H1 (cell line): ENCODE data around the gene TMBIM6. TPM values are rescaled to one million over a fixed set of nuclear protein-coding genes. Genes with fewer than 3 reads are reported as not detected.

Source experiments
- POLR2A ChIP-seq, 2 experiments: IDR thresholded peaks; 1 replicate in 1 of 2; 2 replicates in 1 of 2; pipeline ENCODE4 v1.6.1; 2011; ENCODE audit warnings: low read depth in 2 of 2, low read length in 2 of 2, mild to moderate bottlenecking in 2 of 2; ENCODE audit errors: control extremely low read depth in 1 of 2
- SIRT6 ChIP-seq: IDR thresholded peaks from one replicate; pipeline ENCODE4 v1.7.1; 2012; ENCODE audit warnings: low read length, inconsistent platforms
- polyA plus RNA-seq, 7 experiments: library from polyadenylated mRNA; depleted of rRNA in 3 of 7; stranded (reverse) in 5 of 7; unstranded in 2 of 7; fragments of >200 nt in 5 of 7; fragments of 200-250 nt in 2 of 7; gene quantifications; 1 replicate in 5 of 7; 2 replicates in 1 of 7; 4 replicates in 1 of 7; pipeline versions ENCODE4 v1.2.1 to v1.2.3, GENCODE V29; 2011 to 2013; ENCODE audit warnings: missing spikeins in 2 of 7, mixed read lengths in 2 of 7
- total RNA-seq: library from RNA; stranded (reverse); fragmentation: NEBNext Ultra II Directional; extraction: Animal tissue kit (Norgen Biotek cat#: 25700); gene quantifications from 2 replicates; pipeline ENCODE4 v1.2.1, GENCODE V29; 2021
- TF ChIP-seq, protein P1 (sequence below): fragments of 300-600 bp; sonication (generic); IDR thresholded peaks from 2 replicates; pipeline ENCODE4 v1.7.1; 2012; ENCODE audit warnings: low read length, moderate library complexity, mild to moderate bottlenecking, inconsistent platforms; ENCODE audit not compliant: insufficient replicate concordance

TMBIM6 gene
- total and polyA plus RNA-seq, 2 of the 8 experiments (the other 6 are each of a cell fraction or from before 2014, with no cell fraction given): 423 to 556 TPM

DNA sequence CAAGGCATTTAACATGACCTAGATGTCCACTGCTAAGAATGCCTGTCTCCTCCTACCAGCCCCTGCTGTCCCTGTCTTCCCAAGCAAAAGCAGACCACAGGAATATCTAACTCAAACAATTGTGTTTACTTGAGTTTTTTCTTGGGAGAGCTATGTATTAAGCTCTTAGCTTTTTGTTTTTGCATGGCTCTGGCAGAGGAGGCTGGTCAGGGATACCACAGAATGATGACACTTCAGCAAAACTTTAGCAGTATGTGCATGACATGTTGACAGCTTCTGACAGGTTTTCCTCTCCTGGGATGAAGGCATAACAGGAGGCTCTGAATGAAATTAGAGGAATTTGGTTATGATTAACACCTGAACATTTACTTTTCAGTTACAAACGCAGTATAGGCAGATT is 6.9 kb downstream of the TMBIM6 start (continued):
- TF ChIP-seq, protein P1, sequence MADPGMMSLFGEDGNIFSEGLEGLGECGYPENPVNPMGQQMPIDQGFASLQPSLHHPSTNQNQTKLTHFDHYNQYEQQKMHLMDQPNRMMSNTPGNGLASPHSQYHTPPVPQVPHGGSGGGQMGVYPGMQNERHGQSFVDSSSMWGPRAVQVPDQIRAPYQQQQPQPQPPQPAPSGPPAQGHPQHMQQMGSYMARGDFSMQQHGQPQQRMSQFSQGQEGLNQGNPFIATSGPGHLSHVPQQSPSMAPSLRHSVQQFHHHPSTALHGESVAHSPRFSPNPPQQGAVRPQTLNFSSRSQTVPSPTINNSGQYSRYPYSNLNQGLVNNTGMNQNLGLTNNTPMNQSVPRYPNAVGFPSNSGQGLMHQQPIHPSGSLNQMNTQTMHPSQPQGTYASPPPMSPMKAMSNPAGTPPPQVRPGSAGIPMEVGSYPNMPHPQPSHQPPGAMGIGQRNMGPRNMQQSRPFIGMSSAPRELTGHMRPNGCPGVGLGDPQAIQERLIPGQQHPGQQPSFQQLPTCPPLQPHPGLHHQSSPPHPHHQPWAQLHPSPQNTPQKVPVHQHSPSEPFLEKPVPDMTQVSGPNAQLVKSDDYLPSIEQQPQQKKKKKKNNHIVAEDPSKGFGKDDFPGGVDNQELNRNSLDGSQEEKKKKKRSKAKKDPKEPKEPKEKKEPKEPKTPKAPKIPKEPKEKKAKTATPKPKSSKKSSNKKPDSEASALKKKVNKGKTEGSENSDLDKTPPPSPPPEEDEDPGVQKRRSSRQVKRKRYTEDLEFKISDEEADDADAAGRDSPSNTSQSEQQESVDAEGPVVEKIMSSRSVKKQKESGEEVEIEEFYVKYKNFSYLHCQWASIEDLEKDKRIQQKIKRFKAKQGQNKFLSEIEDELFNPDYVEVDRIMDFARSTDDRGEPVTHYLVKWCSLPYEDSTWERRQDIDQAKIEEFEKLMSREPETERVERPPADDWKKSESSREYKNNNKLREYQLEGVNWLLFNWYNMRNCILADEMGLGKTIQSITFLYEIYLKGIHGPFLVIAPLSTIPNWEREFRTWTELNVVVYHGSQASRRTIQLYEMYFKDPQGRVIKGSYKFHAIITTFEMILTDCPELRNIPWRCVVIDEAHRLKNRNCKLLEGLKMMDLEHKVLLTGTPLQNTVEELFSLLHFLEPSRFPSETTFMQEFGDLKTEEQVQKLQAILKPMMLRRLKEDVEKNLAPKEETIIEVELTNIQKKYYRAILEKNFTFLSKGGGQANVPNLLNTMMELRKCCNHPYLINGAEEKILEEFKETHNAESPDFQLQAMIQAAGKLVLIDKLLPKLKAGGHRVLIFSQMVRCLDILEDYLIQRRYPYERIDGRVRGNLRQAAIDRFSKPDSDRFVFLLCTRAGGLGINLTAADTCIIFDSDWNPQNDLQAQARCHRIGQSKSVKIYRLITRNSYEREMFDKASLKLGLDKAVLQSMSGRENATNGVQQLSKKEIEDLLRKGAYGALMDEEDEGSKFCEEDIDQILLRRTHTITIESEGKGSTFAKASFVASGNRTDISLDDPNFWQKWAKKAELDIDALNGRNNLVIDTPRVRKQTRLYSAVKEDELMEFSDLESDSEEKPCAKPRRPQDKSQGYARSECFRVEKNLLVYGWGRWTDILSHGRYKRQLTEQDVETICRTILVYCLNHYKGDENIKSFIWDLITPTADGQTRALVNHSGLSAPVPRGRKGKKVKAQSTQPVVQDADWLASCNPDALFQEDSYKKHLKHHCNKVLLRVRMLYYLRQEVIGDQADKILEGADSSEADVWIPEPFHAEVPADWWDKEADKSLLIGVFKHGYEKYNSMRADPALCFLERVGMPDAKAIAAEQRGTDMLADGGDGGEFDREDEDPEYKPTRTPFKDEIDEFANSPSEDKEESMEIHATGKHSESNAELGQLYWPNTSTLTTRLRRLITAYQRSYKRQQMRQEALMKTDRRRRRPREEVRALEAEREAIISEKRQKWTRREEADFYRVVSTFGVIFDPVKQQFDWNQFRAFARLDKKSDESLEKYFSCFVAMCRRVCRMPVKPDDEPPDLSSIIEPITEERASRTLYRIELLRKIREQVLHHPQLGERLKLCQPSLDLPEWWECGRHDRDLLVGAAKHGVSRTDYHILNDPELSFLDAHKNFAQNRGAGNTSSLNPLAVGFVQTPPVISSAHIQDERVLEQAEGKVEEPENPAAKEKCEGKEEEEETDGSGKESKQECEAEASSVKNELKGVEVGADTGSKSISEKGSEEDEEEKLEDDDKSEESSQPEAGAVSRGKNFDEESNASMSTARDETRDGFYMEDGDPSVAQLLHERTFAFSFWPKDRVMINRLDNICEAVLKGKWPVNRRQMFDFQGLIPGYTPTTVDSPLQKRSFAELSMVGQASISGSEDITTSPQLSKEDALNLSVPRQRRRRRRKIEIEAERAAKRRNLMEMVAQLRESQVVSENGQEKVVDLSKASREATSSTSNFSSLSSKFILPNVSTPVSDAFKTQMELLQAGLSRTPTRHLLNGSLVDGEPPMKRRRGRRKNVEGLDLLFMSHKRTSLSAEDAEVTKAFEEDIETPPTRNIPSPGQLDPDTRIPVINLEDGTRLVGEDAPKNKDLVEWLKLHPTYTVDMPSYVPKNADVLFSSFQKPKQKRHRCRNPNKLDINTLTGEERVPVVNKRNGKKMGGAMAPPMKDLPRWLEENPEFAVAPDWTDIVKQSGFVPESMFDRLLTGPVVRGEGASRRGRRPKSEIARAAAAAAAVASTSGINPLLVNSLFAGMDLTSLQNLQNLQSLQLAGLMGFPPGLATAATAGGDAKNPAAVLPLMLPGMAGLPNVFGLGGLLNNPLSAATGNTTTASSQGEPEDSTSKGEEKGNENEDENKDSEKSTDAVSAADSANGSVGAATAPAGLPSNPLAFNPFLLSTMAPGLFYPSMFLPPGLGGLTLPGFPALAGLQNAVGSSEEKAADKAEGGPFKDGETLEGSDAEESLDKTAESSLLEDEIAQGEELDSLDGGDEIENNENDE: no peak
- TF ChIP-seq SIRT6: no peak
- TF ChIP-seq POLR2A (IDR thresholded peaks at IDR 0.05; ENCODE audit: control extremely low read depth in 1 of 2, low read depth in 2 of 2, low read length in 2 of 2): 0 out of 3 replicates have a peak, but pooled peaks of 1 of the 2 experiments have one; percentile 33
